ENCODE results near the gene ZNF559.
"Not testable (repeated sequence)": the region's sequence is repeated elsewhere in the genome, so short reads cannot be mapped to it uniquely, and the experiment has no call there.

Gene ZNF559

GRCh38 chr19:9323919-9324583, at the start of gene ZNF559:
ZNF559 (plus strand) TSS chr19:9324179; CDS start chr19:9338550, 14,371 bp downstream.
- Mint-ChIP-seq H3K4me3 (peak within 1 kb of the TSS; percentile 89), H3K27me3 (ENCODE audit: low read depth) (no peaks in the 10 kb centered on the region), H3K4me1 (ENCODE audit: low read depth) (peaks cover 9% of the 10 kb centered on the region), H3K36me3 (ENCODE audit: low read depth) (peaks cover 21% of the 10 kb centered on the region), H3K27ac (peak within 1 kb of the TSS; percentile 92), H3K9me3 (peaks cover 55% of the 10 kb centered on the region)

DNA sequence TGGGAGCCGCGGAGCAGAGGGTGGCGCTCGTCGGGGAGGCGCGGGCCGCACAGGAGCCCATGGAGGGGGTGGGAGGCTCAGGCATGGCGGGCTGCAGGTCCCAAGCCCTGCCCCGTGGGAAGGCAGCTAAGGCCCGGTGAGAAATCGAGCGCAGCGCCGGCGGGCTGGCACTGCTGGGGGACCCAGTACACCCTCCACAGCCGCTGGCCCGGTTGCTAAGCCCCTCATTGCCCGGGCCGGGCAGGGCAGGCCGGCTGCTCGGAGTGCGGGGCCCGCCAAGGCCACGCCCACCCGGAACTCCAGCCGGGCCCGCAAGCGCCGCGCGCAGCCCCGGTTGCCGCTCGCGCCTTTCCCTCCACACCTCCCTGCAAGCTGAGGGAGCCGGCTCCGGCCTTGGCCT, 40.5 kb upstream of the ZNF559 start:
- not testable (repeated sequence) for H3K4me1 Mint-ChIP-seq (ENCODE audit: low read depth); H3K27ac Mint-ChIP-seq; H3K36me3 Mint-ChIP-seq (ENCODE audit: low read depth); H3K27me3 Mint-ChIP-seq (ENCODE audit: low read depth)
- Mint-ChIP-seq H3K4me3 (peak overlapping the region; percentile 26), H3K9me3 (peaks cover 51% of the 10 kb centered on the region)

GRCh38 chr19:9289231-9289884, 34.6 kb upstream of the ZNF559 start:
- Mint-ChIP-seq H3K36me3 (ENCODE audit: low read depth) (peaks cover 23% of the 10 kb centered on the region), H3K27me3 (ENCODE audit: low read depth) (no peaks in the 10 kb centered on the region), H3K27ac (no peak overlapping the region), H3K4me3 (no peak overlapping the region), H3K9me3 (peaks cover 56% of the 10 kb centered on the region), H3K4me1 (ENCODE audit: low read depth) (no peaks in the 10 kb centered on the region)

- Mint-ChIP-seq H3K4me3 (no peak overlapping the region), H3K36me3 (ENCODE audit: low read depth) (peaks cover 60% of the 10 kb centered on the region), H3K27ac (no peak overlapping the region), H3K27me3 (ENCODE audit: low read depth) (no peaks in the 10 kb centered on the region), H3K4me1 (ENCODE audit: low read depth) (no peaks in the 10 kb centered on the region), H3K9me3 (peaks cover 73% of the 10 kb centered on the region)
Observed at GRCh38 chr19:9295411-9295849, 28.5 kb upstream of the ZNF559 start.

GRCh38 chr19:9296336-9296735, 27.6 kb upstream of the ZNF559 start:
- no peak overlapping the region for H3K4me3 Mint-ChIP-seq
- peaks cover 68% of the 10 kb centered on the region for H3K36me3 Mint-ChIP-seq (ENCODE audit: low read depth)
- no peaks in the 10 kb centered on the region for H3K4me1 Mint-ChIP-seq (ENCODE audit: low read depth)
- H3K27me3 Mint-ChIP-seq (ENCODE audit: low read depth) = no peaks in the 10 kb centered on the region
- no peak overlapping the region for H3K27ac Mint-ChIP-seq
- H3K9me3 Mint-ChIP-seq = peaks cover 78% of the 10 kb centered on the region

GRCh38 chr19:9306443-9306842, 17.5 kb upstream of the ZNF559 start:
- Mint-ChIP-seq H3K36me3 (ENCODE audit: low read depth) (peaks cover 38% of the 10 kb centered on the region), H3K4me3 (no peak overlapping the region)

GRCh38 chr19:9308091-9308770, 15.7 kb upstream of the ZNF559 start:
- peak overlapping the region; percentile 92 for H3K27ac Mint-ChIP-seq
- H3K9me3 Mint-ChIP-seq = peaks cover 25% of the 10 kb centered on the region
- peaks cover 23% of the 10 kb centered on the region for H3K36me3 Mint-ChIP-seq (ENCODE audit: low read depth)
- H3K4me1 Mint-ChIP-seq (ENCODE audit: low read depth) = peaks cover 19% of the 10 kb centered on the region
- H3K4me3 Mint-ChIP-seq = peak overlapping the region; percentile 92
- H3K27me3 Mint-ChIP-seq (ENCODE audit: low read depth) = no peaks in the 10 kb centered on the region

More at GRCh38 chr19:9306443-9306842, 17.5 kb upstream of the ZNF559 start:
- no peaks in the 10 kb centered on the region for H3K27me3 Mint-ChIP-seq (ENCODE audit: low read depth)
- no peak overlapping the region for H3K27ac Mint-ChIP-seq
- peaks cover 17% of the 10 kb centered on the region for H3K4me1 Mint-ChIP-seq (ENCODE audit: low read depth)
- H3K9me3 Mint-ChIP-seq = peaks cover 27% of the 10 kb centered on the region

- H3K9me3 Mint-ChIP-seq = peaks cover 32% of the 10 kb centered on the region
- peak within 1 kb of the TSS; percentile 95 for H3K27ac Mint-ChIP-seq
- peaks cover 19% of the 10 kb centered on the region for H3K4me1 Mint-ChIP-seq (ENCODE audit: low read depth)
- H3K27me3 Mint-ChIP-seq (ENCODE audit: low read depth) = no peaks in the 10 kb centered on the region
- peak within 1 kb of the TSS; percentile 92 for H3K4me3 Mint-ChIP-seq
- peaks cover 13% of the 10 kb centered on the region for H3K36me3 Mint-ChIP-seq (ENCODE audit: low read depth)
Observed at GRCh38 chr19:9309139-9309973, 14.6 kb upstream of the ZNF559 start, which contains the start of gene ZNF699. ZNF699 (minus strand) TSS chr19:9309838; CDS start chr19:9305119, 4,719 bp downstream.

GRCh38 chr19:9309974-9310446, 14.0 kb upstream of the ZNF559 start:
- no peaks in the 10 kb centered on the region for H3K27me3 Mint-ChIP-seq (ENCODE audit: low read depth)
- H3K9me3 Mint-ChIP-seq = peaks cover 35% of the 10 kb centered on the region
- H3K27ac Mint-ChIP-seq = peak overlapping the region; percentile 95
- H3K4me3 Mint-ChIP-seq = peak overlapping the region; percentile 90
- H3K4me1 Mint-ChIP-seq (ENCODE audit: low read depth) = peaks cover 19% of the 10 kb centered on the region
- H3K36me3 Mint-ChIP-seq (ENCODE audit: low read depth) = peaks cover 7% of the 10 kb centered on the region

GRCh38 chr19:9313756-9314155, 10.2 kb upstream of the ZNF559 start:
- Mint-ChIP-seq H3K4me1 (ENCODE audit: low read depth) (peaks cover 9% of the 10 kb centered on the region), H3K36me3 (ENCODE audit: low read depth) (no peaks in the 10 kb centered on the region), H3K4me3 (no peak overlapping the region), H3K27me3 (ENCODE audit: low read depth) (no peaks in the 10 kb centered on the region), H3K9me3 (peaks cover 53% of the 10 kb centered on the region), H3K27ac (no peak overlapping the region)

DNA sequence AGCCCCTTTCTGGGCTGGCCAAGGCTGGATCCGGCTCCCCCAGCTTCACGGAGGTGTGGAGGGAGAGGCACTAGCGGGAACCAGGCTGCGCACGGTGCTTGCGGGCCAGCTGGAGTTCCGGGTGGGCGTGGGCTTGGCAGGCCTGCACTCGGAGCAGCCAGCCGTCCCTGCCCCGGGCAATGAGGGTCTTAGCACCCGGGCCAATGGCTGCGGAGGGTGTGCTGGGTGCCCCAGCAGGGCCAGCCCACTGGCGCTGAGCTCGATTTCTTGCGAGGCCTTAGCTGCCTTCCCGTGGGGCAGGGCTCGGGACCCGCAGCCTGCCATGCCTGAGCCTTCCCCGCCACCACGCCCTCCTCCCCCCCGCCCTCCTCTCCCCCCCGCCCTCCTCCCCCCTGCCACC, 2.6 kb upstream of the ZNF559 start:
- Mint-ChIP-seq H3K27me3 (ENCODE audit: low read depth) (no peaks in the 10 kb centered on the region), H3K4me1 (ENCODE audit: low read depth) (peaks cover 9% of the 10 kb centered on the region), H3K4me3 (no peak overlapping the region), H3K27ac (no peak overlapping the region), H3K9me3 (peaks cover 52% of the 10 kb centered on the region), H3K36me3 (ENCODE audit: low read depth) (peaks cover 17% of the 10 kb centered on the region)

- not testable (repeated sequence) for H3K27me3 Mint-ChIP-seq (ENCODE audit: low read depth); H3K27ac Mint-ChIP-seq; H3K4me1 Mint-ChIP-seq (ENCODE audit: low read depth); H3K4me3 Mint-ChIP-seq
- H3K9me3 Mint-ChIP-seq = peaks cover 52% of the 10 kb centered on the region
- peaks cover 17% of the 10 kb centered on the region for H3K36me3 Mint-ChIP-seq (ENCODE audit: low read depth)
Observed at GRCh38 chr19:9321756-9322155, 2.2 kb upstream of the ZNF559 start.

- not testable (repeated sequence) for H3K27me3 Mint-ChIP-seq (ENCODE audit: low read depth); H3K4me1 Mint-ChIP-seq (ENCODE audit: low read depth); H3K4me3 Mint-ChIP-seq
- Mint-ChIP-seq H3K9me3 (peaks cover 50% of the 10 kb centered on the region), H3K27ac (peak overlapping the region; percentile 34), H3K36me3 (ENCODE audit: low read depth) (peaks cover 17% of the 10 kb centered on the region)
Observed at GRCh38 chr19:9322201-9322600, 1.8 kb upstream of the ZNF559 start.

DNA sequence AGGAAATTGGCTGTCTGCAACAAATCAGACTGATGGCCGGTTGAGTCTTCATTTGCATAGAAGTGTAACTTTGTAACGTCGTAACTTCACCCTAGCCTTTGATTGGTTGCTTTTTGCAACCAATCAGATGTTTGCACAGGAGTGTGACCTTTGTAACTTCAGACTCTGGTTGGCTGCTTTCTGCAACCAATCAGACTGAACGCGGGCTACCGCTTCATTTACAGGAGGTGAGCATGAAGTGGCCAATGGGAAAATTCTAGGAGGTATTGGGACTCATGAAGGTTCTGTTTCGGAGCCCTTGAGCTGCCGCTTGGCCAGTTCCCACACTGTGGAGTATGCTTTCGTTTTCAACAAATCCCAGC, 441 bp upstream of the ZNF559 start:
- no peaks in the 10 kb centered on the region for H3K27me3 Mint-ChIP-seq (ENCODE audit: low read depth)

More for the DNA sequence above, 441 bp upstream of the ZNF559 start:
- H3K27ac Mint-ChIP-seq = peak overlapping the region; percentile 92
- H3K4me3 Mint-ChIP-seq = peak overlapping the region; percentile 89
- H3K36me3 Mint-ChIP-seq (ENCODE audit: low read depth) = peaks cover 21% of the 10 kb centered on the region
- H3K4me1 Mint-ChIP-seq (ENCODE audit: low read depth) = peaks cover 9% of the 10 kb centered on the region
- H3K9me3 Mint-ChIP-seq = peaks cover 52% of the 10 kb centered on the region

Data from T-helper 1 cell treated with Interleukin-12 subunit alpha and Interleukin-12 subunit beta and Interleukin-4 antibody, amounts not matched to agents 30 μg/mL and 1 μg/mL, for 36 hours (primary cell).